ENCODE results near the gene TSHZ2. TPM values are rescaled to one million over a fixed set of nuclear protein-coding genes. Genes with fewer than 3 reads are reported as not detected.

The TSHZ2 gene
- total RNA-seq, 2 experiments from 2014 or later, result 8.1 to 9.2 TPM

DNA sequence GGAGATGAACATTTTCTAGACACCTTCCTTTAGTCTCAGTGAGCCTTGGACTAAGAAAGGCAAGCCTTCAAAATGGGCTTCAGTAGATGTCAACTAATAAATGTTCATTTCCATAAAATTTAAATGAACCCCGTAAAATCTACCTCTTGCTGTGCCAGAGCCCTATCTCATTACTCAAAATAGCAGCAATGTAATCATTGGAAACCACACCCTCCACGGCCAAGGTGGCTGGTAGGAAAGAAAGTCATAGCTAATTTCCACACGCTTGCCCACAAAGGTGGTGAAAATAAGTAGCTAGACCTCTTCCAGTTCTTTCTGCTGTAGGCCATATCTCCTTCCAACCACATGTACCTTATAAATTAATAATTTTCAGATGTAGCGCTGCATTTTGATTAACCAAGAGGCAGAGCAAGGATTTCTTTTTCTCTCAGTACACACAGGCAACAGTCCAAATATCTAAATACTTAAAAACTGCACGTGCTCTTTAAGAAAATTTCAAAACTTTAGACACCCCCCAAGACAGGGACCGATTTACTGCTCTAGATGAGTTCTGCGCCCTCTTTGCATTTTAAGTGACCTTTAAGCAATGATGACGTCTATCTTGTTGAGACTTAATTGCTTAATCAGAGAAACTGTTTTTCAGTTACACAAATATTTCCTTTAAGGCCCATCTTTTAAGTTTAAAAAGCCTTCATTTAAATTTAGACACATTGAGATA, 330.7 kb downstream of the TSHZ2 start:
- ChIA-PET POLR2A (no interaction called here), CTCF (no interaction called here)
- Mint-ChIP-seq H3K4me3 (no peak overlapping the region), H3K4me1 (no peaks in the 10 kb centered on the region), H3K27me3 (no peaks in the 10 kb centered on the region), H3K9me3 (no peaks in the 10 kb centered on the region), H3K27ac (no peak overlapping the region), H3K36me3 (ENCODE audit: low read depth) (no peaks in the 10 kb centered on the region)
- DNase-seq, result no peak

DNA sequence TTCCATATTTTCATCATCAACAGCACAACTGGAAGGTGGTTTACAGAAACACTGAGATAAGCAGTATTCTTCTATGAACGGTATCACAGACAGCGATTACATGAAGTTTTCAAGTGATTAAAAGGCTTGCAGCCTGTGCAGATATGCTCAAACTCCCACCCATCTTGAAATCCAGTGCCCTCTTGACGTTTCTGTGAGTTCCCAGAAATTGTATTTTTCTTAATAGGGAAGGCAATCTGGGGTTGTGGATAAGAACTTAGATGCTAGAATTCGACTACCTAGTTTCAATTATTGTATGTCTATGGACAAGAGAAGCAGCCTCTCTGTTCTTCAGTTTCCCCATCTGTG, 331.2 kb downstream of the TSHZ2 start:
- no peaks in the 10 kb centered on the region for H3K9me3 Mint-ChIP-seq
- ChIA-PET CTCF (no interaction called here), POLR2A (no interaction called here)
- H3K4me1 Mint-ChIP-seq, result no peaks in the 10 kb centered on the region
- DNase-seq, result no peak
- H3K4me3 Mint-ChIP-seq, result no peak overlapping the region
- no peaks in the 10 kb centered on the region for H3K36me3 Mint-ChIP-seq (ENCODE audit: low read depth)
- H3K27ac Mint-ChIP-seq, result no peak overlapping the region
- H3K27me3 Mint-ChIP-seq, result no peaks in the 10 kb centered on the region

DNA sequence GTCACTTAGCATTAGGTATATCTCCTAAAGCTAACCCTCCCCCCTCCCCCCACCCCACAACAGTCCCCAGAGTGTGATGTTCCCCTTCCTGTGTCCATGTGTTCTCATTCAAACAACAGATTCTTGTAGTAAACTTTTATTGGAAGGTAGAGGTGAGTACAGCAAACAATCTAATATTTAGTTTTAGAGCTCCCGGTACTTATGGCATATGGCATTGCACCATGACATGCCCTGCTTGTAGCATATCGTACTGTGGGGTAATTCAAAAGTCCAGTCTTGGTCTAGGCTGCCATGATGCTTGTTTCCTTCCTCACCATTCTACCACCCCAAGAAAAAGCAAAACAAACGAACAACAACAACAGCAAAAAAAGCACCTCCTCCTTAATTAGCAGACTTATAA, 332.0 kb downstream of the TSHZ2 start:
- POLR2A ChIA-PET, result no interaction called here

DNA sequence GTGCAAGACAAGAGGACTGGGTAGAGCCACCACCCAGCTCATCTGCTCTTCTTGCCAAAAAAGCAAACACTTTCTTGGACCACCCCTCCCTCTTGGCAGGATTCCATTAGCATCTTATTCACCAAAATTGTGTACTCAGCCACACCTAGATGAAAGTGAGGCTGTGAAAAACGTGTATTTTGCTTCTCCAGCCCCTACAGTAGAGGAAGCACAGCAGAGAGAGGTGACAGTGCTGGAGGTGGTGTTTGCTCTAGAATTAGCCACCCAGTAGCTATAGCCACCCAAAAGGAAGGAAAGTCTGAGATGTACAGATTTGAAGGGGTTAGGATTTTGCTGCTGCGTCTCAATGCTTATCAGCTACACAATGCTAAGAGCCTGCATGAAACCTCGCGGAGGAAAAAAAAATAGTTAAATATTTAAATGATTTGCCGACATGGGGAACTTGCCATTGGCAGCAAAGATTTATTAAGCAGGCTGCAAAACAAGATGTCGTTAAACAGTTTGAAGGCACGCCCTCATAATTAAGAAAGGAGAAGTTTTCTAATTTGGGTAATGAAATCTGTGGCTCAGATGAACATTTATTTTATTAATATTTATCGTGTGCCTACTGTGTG, 334.1 kb downstream of the TSHZ2 start:
- H3K4me3 Mint-ChIP-seq, result no peak overlapping the region
- POLR2A ChIA-PET, result no interaction called here
- peaks cover 2% of the 10 kb centered on the region for H3K36me3 Mint-ChIP-seq (ENCODE audit: low read depth)
- no peak for DNase-seq
- no peaks in the 10 kb centered on the region for H3K4me1 Mint-ChIP-seq
- H3K27ac Mint-ChIP-seq, result no peak overlapping the region
- no peaks in the 10 kb centered on the region for H3K27me3 Mint-ChIP-seq
- CTCF ChIA-PET, result no interaction called here
- H3K9me3 Mint-ChIP-seq, result peaks cover 4% of the 10 kb centered on the region

More for the DNA sequence above, 332.0 kb downstream of the TSHZ2 start:
- Mint-ChIP-seq H3K9me3 (no peaks in the 10 kb centered on the region), H3K4me1 (no peaks in the 10 kb centered on the region), H3K36me3 (ENCODE audit: low read depth) (peaks cover under 1% of the 10 kb centered on the region), H3K4me3 (no peak overlapping the region), H3K27ac (no peak overlapping the region), H3K27me3 (no peaks in the 10 kb centered on the region)
- DNase-seq, result no peak
- CTCF ChIA-PET, result no interaction called here

DNA sequence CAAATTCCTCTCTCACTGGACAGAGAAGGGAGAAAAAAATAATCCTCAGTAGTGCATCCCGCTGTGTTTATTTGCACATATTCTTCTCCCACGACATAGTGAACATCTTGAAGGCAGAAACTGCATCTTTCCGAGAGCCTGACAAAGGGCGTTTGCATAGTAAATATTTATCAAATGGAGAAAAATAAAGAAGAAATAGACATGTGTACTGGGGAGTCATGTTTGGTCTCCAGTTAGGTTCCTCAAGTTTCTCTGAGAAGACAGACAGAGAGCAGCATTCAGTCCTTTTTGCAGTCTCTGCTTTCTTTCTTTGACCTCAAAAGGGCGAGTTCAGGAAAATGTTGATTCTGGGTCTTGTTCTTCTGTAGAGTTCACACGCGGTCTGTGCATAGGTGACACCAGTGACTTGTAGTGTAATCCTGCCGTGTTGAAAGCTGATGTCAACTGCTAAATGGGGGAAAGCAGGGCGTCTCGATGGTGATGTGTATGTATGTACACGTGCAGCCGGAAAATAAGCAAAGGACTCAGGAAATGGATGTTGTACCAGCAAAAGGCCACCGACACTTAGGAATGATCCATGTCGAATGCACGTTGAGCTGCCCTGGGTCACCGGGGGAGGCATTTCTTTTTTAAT, 335.9 kb downstream of the TSHZ2 start:
- Mint-ChIP-seq H3K36me3 (ENCODE audit: low read depth) (peaks cover 2% of the 10 kb centered on the region), H3K4me3 (no peak overlapping the region)
- CTCF ChIA-PET, result no interaction called here

DNA sequence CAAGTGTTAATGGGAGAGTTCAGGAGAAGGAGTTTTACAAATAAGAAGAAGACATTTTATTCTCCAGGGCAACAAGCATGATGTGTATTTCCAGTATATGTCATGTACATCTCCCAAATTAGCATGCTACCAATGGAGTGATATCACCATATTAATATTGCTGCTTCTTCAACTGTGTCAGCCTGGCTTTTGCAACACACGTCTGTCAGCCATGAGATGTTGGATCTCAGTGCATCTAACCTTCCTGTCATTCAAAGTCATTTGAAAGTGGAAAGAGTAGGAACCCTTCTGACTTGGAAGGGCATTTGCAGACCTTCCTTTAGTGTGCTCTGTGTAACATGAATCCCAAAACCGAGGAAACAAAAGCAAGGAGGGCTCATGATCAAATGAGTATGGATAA, 337.4 kb downstream of the TSHZ2 start:
- H3K27ac Mint-ChIP-seq, result no peak overlapping the region
- no peak for DNase-seq
- H3K4me3 Mint-ChIP-seq, result no peak overlapping the region
- peaks cover 4% of the 10 kb centered on the region for H3K9me3 Mint-ChIP-seq
- ChIA-PET CTCF (no interaction called here), POLR2A (no interaction called here)
- no peaks in the 10 kb centered on the region for H3K27me3 Mint-ChIP-seq
- H3K4me1 Mint-ChIP-seq, result no peaks in the 10 kb centered on the region
- peaks cover 2% of the 10 kb centered on the region for H3K36me3 Mint-ChIP-seq (ENCODE audit: low read depth)

More for the DNA sequence above, 335.9 kb downstream of the TSHZ2 start:
- POLR2A ChIA-PET, result no interaction called here
- peaks cover 4% of the 10 kb centered on the region for H3K9me3 Mint-ChIP-seq
- DNase-seq, result no peak
- no peaks in the 10 kb centered on the region for H3K4me1 Mint-ChIP-seq
- no peaks in the 10 kb centered on the region for H3K27me3 Mint-ChIP-seq
- no peak overlapping the region for H3K27ac Mint-ChIP-seq

DNA sequence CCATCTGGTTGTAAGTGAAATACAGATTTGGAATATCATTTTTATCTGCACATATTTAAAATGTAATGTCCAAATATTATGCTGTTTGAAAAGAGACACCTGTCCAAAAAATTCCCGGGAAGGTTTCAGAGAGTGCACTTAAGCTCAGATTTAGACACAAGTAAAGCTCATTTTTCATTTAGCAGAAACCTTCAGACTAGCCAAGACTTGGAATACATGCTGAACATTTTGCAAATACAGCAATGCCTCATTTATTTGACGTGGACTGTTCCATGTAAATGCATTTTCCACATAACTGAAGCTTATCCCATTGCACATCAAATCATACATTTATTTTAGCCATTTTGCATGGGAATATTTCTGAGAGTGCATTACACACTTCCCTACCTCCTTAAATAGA, 340.8 kb downstream of the TSHZ2 start:
- H3K4me3 Mint-ChIP-seq, result no peak overlapping the region
- peaks cover 3% of the 10 kb centered on the region for H3K4me1 Mint-ChIP-seq
- peaks cover 4% of the 10 kb centered on the region for H3K9me3 Mint-ChIP-seq
- no peak overlapping the region for H3K27ac Mint-ChIP-seq
- peaks cover 2% of the 10 kb centered on the region for H3K36me3 Mint-ChIP-seq (ENCODE audit: low read depth)
- ChIA-PET CTCF (no interaction called here), POLR2A (no interaction called here)
- no peaks in the 10 kb centered on the region for H3K27me3 Mint-ChIP-seq
- no peak for DNase-seq

DNA sequence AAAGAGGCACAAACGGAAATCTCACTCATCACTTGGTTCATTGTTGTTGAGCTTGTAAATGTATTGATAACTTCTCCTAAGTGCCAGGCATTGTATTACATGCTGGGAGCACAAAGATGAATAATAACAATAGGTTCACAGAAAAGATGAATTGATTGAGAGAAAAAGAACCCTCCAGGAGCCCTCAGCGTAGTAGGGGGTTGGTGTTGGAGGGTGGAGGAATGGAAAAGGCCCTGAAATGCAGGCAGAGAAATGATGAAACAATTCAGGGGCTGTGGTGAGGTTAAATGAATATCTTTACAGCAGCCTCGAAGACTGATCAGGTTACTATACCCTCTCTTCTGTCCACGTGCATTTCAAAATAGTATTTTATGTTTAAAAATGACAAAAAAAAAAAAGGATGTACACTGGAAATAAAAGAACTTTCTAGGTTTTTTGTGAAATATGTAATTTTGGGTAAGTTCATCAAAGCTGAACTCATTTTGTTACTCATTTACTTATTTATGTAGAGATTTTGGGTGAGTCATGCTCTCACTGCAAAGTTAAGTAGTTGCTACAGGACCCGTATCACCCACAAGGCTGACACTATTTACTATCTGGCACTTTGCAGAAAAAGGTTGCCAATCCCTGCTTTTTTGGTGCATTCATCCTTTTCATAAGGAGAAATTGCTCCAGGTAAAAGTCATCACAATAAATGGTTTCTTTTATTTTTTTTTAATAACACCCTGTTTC, 344.2 kb downstream of the TSHZ2 start:
- no peak overlapping the region for H3K27ac Mint-ChIP-seq
- DNase-seq, result no peak
- POLR2A ChIA-PET, result no interaction called here
- no peaks in the 10 kb centered on the region for H3K36me3 Mint-ChIP-seq (ENCODE audit: low read depth)
- peaks cover 3% of the 10 kb centered on the region for H3K9me3 Mint-ChIP-seq
- CTCF ChIA-PET, result no interaction called here
- peaks cover 5% of the 10 kb centered on the region for H3K4me1 Mint-ChIP-seq
- H3K4me3 Mint-ChIP-seq, result no peak overlapping the region
- H3K27me3 Mint-ChIP-seq, result no peaks in the 10 kb centered on the region

DNA sequence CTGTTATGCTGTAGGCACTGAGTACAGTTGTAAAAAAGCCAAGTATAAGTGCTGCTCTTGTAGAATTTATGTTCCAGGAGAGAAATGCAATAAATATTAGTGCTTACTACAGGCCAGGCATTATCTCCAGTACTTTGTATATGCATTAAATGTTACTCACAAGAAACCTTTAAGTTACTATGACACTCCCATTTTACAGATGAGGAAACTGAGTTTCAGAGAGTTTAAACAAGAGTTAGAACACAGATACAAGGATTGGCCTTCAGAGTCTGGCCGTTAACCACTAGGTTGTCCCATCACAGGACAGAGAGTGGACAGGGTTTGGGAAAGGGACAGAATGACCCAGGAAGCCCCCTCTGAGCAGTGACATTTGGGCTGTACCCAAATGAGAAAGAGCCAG, 347.0 kb downstream of the TSHZ2 start:
- CTCF ChIA-PET, result no interaction called here
- peaks cover 5% of the 10 kb centered on the region for H3K36me3 Mint-ChIP-seq (ENCODE audit: low read depth)
- H3K27me3 Mint-ChIP-seq, result no peaks in the 10 kb centered on the region
- peaks cover 9% of the 10 kb centered on the region for H3K9me3 Mint-ChIP-seq
- H3K27ac Mint-ChIP-seq, result no peak overlapping the region
- no peak overlapping the region for H3K4me3 Mint-ChIP-seq
- DNase-seq, result no peak
- POLR2A ChIA-PET, result no interaction called here
- peaks cover 20% of the 10 kb centered on the region for H3K4me1 Mint-ChIP-seq

DNA sequence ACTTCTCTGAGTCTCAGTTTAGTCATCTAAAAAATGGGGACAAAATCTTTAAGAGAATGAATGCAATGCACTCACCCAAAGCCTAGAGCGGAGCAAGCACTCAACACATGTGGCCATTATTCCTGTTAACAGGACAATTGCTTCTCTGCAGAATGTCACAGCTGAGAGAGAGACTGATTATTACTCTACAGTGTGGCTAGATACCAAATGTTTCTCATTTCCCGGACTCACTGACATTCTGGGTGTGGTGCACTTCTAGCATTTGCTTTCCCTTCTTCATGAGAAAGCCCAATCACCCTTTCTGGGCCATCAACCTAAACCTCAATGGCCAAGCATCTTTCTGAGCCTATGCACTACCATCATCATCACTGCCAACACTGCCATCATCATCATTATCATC, 347.6 kb downstream of the TSHZ2 start:
- Mint-ChIP-seq H3K9me3 (peaks cover 9% of the 10 kb centered on the region), H3K4me1 (peaks cover 20% of the 10 kb centered on the region), H3K27me3 (no peaks in the 10 kb centered on the region), H3K36me3 (ENCODE audit: low read depth) (peaks cover 5% of the 10 kb centered on the region), H3K4me3 (no peak overlapping the region), H3K27ac (no peak overlapping the region)
- ChIA-PET POLR2A (no interaction called here), CTCF (no interaction called here)
- DNase-seq, result no peak

DNA sequence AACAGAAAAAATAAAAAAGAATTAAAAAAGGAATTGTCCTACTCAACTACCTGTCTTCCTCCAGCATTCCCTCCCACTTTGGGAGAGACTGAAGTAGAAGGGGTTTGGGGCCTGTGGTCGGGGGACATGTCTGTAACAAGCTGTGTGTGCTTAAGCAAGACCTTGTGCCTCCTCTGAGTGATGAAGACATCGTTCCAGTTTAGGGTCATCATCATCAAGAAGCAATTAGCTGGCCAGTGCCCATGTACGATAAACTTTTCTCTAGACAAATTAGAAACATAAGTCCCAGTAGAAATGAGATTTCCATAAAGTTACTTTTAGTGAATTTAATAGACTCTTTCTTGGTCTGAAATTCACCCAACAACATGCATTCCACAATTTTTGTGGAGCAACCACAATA, 348.5 kb downstream of the TSHZ2 start:
- Mint-ChIP-seq H3K36me3 (ENCODE audit: low read depth) (peaks cover 5% of the 10 kb centered on the region), H3K27ac (no peak overlapping the region), H3K9me3 (peaks cover 9% of the 10 kb centered on the region), H3K4me3 (no peak overlapping the region), H3K4me1 (peaks cover 19% of the 10 kb centered on the region), H3K27me3 (no peaks in the 10 kb centered on the region)
- POLR2A ChIA-PET, result no interaction called here
- DNase-seq, result no peak
- CTCF ChIA-PET, result no interaction called here

DNA sequence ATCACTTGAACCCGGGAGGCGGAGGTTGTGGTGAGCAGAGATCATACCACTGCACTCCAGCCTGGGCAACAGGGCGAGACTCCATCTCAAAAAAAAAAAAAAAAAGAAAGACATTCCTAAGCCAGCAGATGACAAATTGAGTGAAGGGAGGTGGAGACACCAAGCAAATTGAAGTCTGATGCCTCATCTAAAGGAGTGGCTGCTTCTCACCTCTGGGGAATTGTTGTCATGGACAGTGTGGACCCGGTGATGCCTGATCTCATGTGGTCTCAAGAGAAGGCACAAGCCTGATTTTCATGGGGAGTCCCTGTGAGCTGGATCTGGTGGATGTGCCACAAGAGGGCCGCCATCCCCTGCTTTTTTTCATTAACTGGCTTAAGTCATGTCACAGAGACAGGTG, 349.4 kb downstream of the TSHZ2 start:
- CTCF ChIA-PET, result interaction anchor here (1.2 kb wide), 2 partner anchors 11 to 14 kb away, joined by 3 to 5 read pairs; no protein-coding TSS in a partner anchor
- H3K4me1 Mint-ChIP-seq, result peaks cover 17% of the 10 kb centered on the region
- no peak for DNase-seq
- no peaks in the 10 kb centered on the region for H3K27me3 Mint-ChIP-seq
- H3K4me3 Mint-ChIP-seq, result no peak overlapping the region
- H3K27ac Mint-ChIP-seq, result peak overlapping the region; percentile 54
- H3K36me3 Mint-ChIP-seq (ENCODE audit: low read depth), result peaks cover 5% of the 10 kb centered on the region
- POLR2A ChIA-PET, result no interaction called here
- peaks cover 9% of the 10 kb centered on the region for H3K9me3 Mint-ChIP-seq

DNA sequence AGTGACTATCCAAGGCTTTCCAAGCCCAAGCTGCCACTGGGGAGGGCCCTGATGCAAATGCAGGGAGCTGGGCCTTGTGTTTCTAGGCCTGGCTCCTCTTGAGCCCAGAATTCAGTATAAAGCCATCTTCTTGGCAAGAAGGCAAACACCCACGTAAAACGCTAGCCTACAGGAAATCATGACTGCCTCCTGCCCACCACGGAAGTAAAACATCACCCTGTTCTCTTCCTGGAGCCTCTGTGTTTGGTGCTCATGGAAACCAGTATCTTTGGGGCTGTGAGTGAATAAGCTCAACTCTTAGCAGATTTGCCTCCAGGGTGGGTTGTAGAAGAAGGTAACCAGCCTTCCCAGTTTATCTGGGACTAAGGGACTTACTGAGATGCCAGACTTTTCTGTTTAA, 350.5 kb downstream of the TSHZ2 start:
- POLR2A ChIA-PET, result no interaction called here
- peak; percentile 15 for DNase-seq
- peaks cover 9% of the 10 kb centered on the region for H3K9me3 Mint-ChIP-seq
- peak overlapping the region; percentile 83 for H3K27ac Mint-ChIP-seq
- H3K4me3 Mint-ChIP-seq, result no peak overlapping the region
- no peaks in the 10 kb centered on the region for H3K27me3 Mint-ChIP-seq
- peaks cover 17% of the 10 kb centered on the region for H3K4me1 Mint-ChIP-seq
- peaks cover 5% of the 10 kb centered on the region for H3K36me3 Mint-ChIP-seq (ENCODE audit: low read depth)
- CTCF ChIA-PET, result interaction anchor here (0.6 to 1.2 kb wide), 4 partner anchors 10 to 314 kb away, joined by 3 to 5 read pairs (median 4); no protein-coding TSS in a partner anchor
